SK-N-SH (cell line): ENCODE measurements around the gene SLC16A11.

ENCODE experiments used
- CHD2 ChIP-seq: fragments of 150-350 bp; IDR thresholded peaks from 2 replicates; pipeline ENCODE4 v1.6.1; 2018; ENCODE audit warnings: low read length; ENCODE audit not compliant: partially characterized antibody
- MEF2A ChIP-seq: IDR thresholded peaks from 2 replicates; pipeline ENCODE4 v1.4.0; 2012; ENCODE audit warnings: low read depth, borderline replicate concordance
- NFIC ChIP-seq: IDR thresholded peaks from 2 replicates; pipeline ENCODE4 v1.4.0; 2012; ENCODE audit warnings: borderline replicate concordance
- POLR2AphosphoS5 ChIP-seq: IDR thresholded peaks from 2 replicates; pipeline ENCODE4 v1.6.1; 2012; ENCODE audit warnings: low read depth, low read length
- RCOR1 ChIP-seq: fragments of 150-350 bp; IDR thresholded peaks from 2 replicates; pipeline ENCODE4 v1.6.1; 2017; ENCODE audit warnings: antibody characterized with exemption, low read length
- SMC3 ChIP-seq: IDR thresholded peaks from 2 replicates; pipeline ENCODE4 v1.6.1; 2012; ENCODE audit warnings: low read depth, low read length, improper control_type of control experiment
- TAF1 ChIP-seq: IDR thresholded peaks from 2 replicates; pipeline ENCODE4 v1.6.1; 2012; ENCODE audit warnings: low read depth, mild to moderate bottlenecking, low read length, moderate library complexity, borderline replicate concordance
- TF ChIP-seq, protein P1 (sequence below): fragments of 200-600 bp; sonication (generic); IDR thresholded peaks from 2 replicates; pipeline ENCODE4 v1.6.1; 2017; ENCODE audit warnings: antibody characterized with exemption, mild to moderate bottlenecking, moderate library complexity
- TF ChIP-seq, protein P2 (sequence below): IDR thresholded peaks from 2 replicates; pipeline ENCODE4 v1.4.0; 2012; ENCODE audit warnings: low read depth
- TF ChIP-seq, protein P3 (sequence below): fragments of 150-350 bp; IDR thresholded peaks from 2 replicates; pipeline ENCODE4 v1.6.1; 2017; ENCODE audit warnings: antibody characterized with exemption, low read length, low read depth, borderline replicate concordance

DNA sequence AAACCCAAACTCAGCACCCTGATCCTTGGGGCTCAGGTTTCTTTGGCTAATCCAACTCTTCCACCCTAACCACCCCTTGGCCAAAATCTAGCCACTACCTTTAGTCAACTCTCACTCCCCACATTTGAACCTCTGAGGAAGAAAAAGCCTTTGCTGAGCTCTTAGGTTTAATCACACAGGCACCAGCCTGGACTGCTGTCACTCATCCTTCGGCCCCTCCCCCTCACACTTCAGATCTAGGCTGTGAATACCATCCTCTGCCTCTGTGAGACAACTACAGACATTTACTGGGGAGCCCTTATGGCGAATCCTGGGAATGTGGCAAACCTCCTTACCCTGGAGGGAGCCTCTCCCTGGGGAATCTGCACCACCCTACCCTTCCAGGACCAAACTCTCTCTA lies 36.7 kb downstream of the SLC16A11 start:
- TF ChIP-seq, protein P1, sequence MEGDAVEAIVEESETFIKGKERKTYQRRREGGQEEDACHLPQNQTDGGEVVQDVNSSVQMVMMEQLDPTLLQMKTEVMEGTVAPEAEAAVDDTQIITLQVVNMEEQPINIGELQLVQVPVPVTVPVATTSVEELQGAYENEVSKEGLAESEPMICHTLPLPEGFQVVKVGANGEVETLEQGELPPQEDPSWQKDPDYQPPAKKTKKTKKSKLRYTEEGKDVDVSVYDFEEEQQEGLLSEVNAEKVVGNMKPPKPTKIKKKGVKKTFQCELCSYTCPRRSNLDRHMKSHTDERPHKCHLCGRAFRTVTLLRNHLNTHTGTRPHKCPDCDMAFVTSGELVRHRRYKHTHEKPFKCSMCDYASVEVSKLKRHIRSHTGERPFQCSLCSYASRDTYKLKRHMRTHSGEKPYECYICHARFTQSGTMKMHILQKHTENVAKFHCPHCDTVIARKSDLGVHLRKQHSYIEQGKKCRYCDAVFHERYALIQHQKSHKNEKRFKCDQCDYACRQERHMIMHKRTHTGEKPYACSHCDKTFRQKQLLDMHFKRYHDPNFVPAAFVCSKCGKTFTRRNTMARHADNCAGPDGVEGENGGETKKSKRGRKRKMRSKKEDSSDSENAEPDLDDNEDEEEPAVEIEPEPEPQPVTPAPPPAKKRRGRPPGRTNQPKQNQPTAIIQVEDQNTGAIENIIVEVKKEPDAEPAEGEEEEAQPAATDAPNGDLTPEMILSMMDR: no peak
- TF ChIP-seq TAF1: no peak
- no peak for TF ChIP-seq POLR2AphosphoS5
- no peak for TF ChIP-seq RCOR1
- no peak for TF ChIP-seq NFIC
- no peak for TF ChIP-seq SMC3
- TF ChIP-seq, protein P2, sequence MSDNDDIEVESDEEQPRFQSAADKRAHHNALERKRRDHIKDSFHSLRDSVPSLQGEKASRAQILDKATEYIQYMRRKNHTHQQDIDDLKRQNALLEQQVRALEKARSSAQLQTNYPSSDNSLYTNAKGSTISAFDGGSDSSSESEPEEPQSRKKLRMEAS: no peak
- no peak for TF ChIP-seq MEF2A
- TF ChIP-seq, protein P3, sequence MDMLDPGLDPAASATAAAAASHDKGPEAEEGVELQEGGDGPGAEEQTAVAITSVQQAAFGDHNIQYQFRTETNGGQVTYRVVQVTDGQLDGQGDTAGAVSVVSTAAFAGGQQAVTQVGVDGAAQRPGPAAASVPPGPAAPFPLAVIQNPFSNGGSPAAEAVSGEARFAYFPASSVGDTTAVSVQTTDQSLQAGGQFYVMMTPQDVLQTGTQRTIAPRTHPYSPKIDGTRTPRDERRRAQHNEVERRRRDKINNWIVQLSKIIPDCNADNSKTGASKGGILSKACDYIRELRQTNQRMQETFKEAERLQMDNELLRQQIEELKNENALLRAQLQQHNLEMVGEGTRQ: no peak
- no peak for TF ChIP-seq CHD2
